H1 (cell line): Measurements from ENCODE around the gene CDC42EP5. TPM values are rescaled to one million over a fixed set of nuclear protein-coding genes. Genes with fewer than 3 reads are reported as not detected.

ENCODE experiments used
- BACH1 ChIP-seq: IDR thresholded peaks from 2 replicates; pipeline ENCODE4 v1.6.1; 2012; ENCODE audit warnings: low read length, improper control_type of control experiment
- CTBP2 ChIP-seq: IDR thresholded peaks from 2 replicates; pipeline ENCODE4 v1.7.0; 2011; ENCODE audit warnings: borderline replicate concordance, mild to moderate bottlenecking, moderate library complexity, mixed read lengths, low read length; ENCODE audit not compliant: insufficient read depth, insufficient read length
- KDM4A ChIP-seq: IDR thresholded peaks from one replicate; pipeline ENCODE4 v1.7.1; 2012; ENCODE audit warnings: low read depth, mild to moderate bottlenecking, moderate library complexity, low read length, inconsistent platforms; ENCODE audit not compliant: severe bottlenecking
- NANOG ChIP-seq: IDR thresholded peaks from 2 replicates; pipeline ENCODE4 v1.6.1; 2011; ENCODE audit warnings: low read length, low read depth, mild to moderate bottlenecking, inconsistent platforms; ENCODE audit not compliant: insufficient read depth, poor library complexity, severe bottlenecking
- RFX5 ChIP-seq: IDR thresholded peaks from 2 replicates; pipeline ENCODE4 v1.6.1; 2011; ENCODE audit warnings: low read depth, low read length, improper control_type of control experiment, borderline replicate concordance
- RXRA ChIP-seq: IDR thresholded peaks from 2 replicates; pipeline ENCODE4 v1.6.1; 2011; ENCODE audit warnings: low read depth, mild to moderate bottlenecking, low read length, moderate library complexity; ENCODE audit not compliant: insufficient read depth
- SAP30 ChIP-seq: fragments of 300-600 bp; sonication (generic); IDR thresholded peaks from 2 replicates; pipeline ENCODE4 v1.7.1; 2012; ENCODE audit warnings: low read length, moderate library complexity, mild to moderate bottlenecking, inconsistent platforms; ENCODE audit not compliant: insufficient read depth, insufficient replicate concordance
- TAF1 ChIP-seq: IDR thresholded peaks from 2 replicates; pipeline ENCODE4 v1.6.1; 2011; ENCODE audit warnings: mild to moderate bottlenecking, low read depth, low read length
- YY1 ChIP-seq: IDR thresholded peaks from 2 replicates; pipeline ENCODE4 v1.6.1; 2011; ENCODE audit warnings: low read depth, mild to moderate bottlenecking, low read length
- polyA plus RNA-seq, 7 experiments: library from polyadenylated mRNA; depleted of rRNA in 3 of 7; stranded (reverse) in 5 of 7; unstranded in 2 of 7; fragments of >200 nt in 5 of 7; fragments of 200-250 nt in 2 of 7; gene quantifications; 1 replicate in 5 of 7; 2 replicates in 1 of 7; 4 replicates in 1 of 7; pipeline versions ENCODE4 v1.2.1 to v1.2.3, GENCODE V29; 2011 to 2013; ENCODE audit warnings: missing spikeins in 2 of 7, mixed read lengths in 2 of 7
- total RNA-seq: library from RNA; stranded (reverse); fragmentation: NEBNext Ultra II Directional; extraction: Animal tissue kit (Norgen Biotek cat#: 25700); gene quantifications from 2 replicates; pipeline ENCODE4 v1.2.1, GENCODE V29; 2021
- TF ChIP-seq, protein P1 (sequence below): fragments of 300-600 bp; sonication (generic); IDR thresholded peaks from 2 replicates; pipeline ENCODE4 v1.7.1; 2012; ENCODE audit warnings: low read length, moderate library complexity, mild to moderate bottlenecking, inconsistent platforms; ENCODE audit not compliant: insufficient replicate concordance

CDC42EP5 gene
- total and polyA plus RNA-seq, 2 of the 8 experiments (the other 6 are each of a cell fraction or from before 2014, with no cell fraction given), result 1.8 to 2.1 TPM

DNA sequence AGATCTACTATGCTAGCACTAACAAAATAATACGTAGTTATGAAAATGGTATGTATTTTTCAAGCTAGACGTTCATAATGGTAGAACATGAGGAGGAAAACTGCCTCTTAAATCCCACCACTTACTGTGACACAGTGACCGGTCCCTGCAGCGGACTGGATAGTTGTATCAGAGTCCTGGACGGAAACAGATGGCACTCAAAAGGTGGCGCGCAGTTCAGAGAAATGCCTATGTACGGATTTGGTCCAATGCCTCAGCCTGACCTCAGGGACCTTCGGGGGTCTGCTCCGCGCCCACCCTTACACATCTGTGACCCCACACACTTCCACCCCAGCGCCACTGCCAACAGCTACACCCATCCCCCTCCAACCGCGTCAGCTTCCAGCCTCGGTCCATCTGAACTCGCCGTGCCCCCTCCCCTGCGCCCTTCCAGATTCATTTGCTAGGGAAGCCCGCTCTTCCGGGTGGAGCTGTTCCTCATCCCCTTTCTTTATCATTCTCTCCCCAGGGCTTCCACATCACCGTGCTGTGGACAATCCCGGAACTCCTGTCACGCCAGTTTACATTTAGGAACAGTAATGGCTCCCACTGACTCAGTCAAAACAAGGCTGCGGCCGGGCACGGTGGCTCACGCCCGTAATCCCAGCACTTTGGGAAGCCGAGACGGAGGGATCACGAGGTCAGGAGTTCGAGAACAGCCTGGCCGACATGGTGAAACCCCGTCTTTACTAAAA is 24.9 kb downstream of the CDC42EP5 start (continued):
- TF ChIP-seq, protein P1, sequence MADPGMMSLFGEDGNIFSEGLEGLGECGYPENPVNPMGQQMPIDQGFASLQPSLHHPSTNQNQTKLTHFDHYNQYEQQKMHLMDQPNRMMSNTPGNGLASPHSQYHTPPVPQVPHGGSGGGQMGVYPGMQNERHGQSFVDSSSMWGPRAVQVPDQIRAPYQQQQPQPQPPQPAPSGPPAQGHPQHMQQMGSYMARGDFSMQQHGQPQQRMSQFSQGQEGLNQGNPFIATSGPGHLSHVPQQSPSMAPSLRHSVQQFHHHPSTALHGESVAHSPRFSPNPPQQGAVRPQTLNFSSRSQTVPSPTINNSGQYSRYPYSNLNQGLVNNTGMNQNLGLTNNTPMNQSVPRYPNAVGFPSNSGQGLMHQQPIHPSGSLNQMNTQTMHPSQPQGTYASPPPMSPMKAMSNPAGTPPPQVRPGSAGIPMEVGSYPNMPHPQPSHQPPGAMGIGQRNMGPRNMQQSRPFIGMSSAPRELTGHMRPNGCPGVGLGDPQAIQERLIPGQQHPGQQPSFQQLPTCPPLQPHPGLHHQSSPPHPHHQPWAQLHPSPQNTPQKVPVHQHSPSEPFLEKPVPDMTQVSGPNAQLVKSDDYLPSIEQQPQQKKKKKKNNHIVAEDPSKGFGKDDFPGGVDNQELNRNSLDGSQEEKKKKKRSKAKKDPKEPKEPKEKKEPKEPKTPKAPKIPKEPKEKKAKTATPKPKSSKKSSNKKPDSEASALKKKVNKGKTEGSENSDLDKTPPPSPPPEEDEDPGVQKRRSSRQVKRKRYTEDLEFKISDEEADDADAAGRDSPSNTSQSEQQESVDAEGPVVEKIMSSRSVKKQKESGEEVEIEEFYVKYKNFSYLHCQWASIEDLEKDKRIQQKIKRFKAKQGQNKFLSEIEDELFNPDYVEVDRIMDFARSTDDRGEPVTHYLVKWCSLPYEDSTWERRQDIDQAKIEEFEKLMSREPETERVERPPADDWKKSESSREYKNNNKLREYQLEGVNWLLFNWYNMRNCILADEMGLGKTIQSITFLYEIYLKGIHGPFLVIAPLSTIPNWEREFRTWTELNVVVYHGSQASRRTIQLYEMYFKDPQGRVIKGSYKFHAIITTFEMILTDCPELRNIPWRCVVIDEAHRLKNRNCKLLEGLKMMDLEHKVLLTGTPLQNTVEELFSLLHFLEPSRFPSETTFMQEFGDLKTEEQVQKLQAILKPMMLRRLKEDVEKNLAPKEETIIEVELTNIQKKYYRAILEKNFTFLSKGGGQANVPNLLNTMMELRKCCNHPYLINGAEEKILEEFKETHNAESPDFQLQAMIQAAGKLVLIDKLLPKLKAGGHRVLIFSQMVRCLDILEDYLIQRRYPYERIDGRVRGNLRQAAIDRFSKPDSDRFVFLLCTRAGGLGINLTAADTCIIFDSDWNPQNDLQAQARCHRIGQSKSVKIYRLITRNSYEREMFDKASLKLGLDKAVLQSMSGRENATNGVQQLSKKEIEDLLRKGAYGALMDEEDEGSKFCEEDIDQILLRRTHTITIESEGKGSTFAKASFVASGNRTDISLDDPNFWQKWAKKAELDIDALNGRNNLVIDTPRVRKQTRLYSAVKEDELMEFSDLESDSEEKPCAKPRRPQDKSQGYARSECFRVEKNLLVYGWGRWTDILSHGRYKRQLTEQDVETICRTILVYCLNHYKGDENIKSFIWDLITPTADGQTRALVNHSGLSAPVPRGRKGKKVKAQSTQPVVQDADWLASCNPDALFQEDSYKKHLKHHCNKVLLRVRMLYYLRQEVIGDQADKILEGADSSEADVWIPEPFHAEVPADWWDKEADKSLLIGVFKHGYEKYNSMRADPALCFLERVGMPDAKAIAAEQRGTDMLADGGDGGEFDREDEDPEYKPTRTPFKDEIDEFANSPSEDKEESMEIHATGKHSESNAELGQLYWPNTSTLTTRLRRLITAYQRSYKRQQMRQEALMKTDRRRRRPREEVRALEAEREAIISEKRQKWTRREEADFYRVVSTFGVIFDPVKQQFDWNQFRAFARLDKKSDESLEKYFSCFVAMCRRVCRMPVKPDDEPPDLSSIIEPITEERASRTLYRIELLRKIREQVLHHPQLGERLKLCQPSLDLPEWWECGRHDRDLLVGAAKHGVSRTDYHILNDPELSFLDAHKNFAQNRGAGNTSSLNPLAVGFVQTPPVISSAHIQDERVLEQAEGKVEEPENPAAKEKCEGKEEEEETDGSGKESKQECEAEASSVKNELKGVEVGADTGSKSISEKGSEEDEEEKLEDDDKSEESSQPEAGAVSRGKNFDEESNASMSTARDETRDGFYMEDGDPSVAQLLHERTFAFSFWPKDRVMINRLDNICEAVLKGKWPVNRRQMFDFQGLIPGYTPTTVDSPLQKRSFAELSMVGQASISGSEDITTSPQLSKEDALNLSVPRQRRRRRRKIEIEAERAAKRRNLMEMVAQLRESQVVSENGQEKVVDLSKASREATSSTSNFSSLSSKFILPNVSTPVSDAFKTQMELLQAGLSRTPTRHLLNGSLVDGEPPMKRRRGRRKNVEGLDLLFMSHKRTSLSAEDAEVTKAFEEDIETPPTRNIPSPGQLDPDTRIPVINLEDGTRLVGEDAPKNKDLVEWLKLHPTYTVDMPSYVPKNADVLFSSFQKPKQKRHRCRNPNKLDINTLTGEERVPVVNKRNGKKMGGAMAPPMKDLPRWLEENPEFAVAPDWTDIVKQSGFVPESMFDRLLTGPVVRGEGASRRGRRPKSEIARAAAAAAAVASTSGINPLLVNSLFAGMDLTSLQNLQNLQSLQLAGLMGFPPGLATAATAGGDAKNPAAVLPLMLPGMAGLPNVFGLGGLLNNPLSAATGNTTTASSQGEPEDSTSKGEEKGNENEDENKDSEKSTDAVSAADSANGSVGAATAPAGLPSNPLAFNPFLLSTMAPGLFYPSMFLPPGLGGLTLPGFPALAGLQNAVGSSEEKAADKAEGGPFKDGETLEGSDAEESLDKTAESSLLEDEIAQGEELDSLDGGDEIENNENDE, result no peak
- TF ChIP-seq NANOG (no peak), SAP30 (peak; percentile 24), RXRA (no peak), KDM4A (no peak), YY1 (no peak), BACH1 (no peak), TAF1 (0 out of 2 replicates have a peak, but pooled peaks have one; percentile 1), CTBP2 (no peak), RFX5 (no peak)
